A673 (cell line): ENCODE data around the gene LIX1L. TPM values are rescaled to one million over a fixed set of nuclear protein-coding genes. Genes with fewer than 3 reads are reported as not detected.

Experiments
- BruUV-seq: library from RNA; stranded (reverse); fragments of 400-500 nt; replicated peaks from 2 replicates; lab custom pipeline; 2021; lab: Mats Ljungman, UMichigan
- CTCF ChIA-PET: fragments of 300-600 bp; sonication (Branson Sonifier 250); formaldehyde crosslinking; loops from one replicate; lab custom pipeline; 2022; ENCODE audit warnings: antibody characterized with exemption; lab: Charles Lee
- POLR2A ChIA-PET: fragments of 300-600 bp; sonication (Branson Sonifier 250); formaldehyde crosslinking; loops from one replicate; lab custom pipeline; 2022; ENCODE audit warnings: antibody characterized with exemption; ENCODE audit not compliant: low non-redundant PET; lab: Charles Lee
- DNase-seq: peaks from one replicate; pipeline ENCODE4 v3.0.0-alpha.2; 2015; ENCODE audit warnings: low spot score
- H3K27ac ChIP-seq: fragments of 200-600 bp; sonication (generic); 2 replicates; pipeline ENCODE4 v1.5.1; 2016; ENCODE audit warnings: mixed run types, low read depth, mild to moderate bottlenecking, mixed read lengths, antibody characterized with exemption, low read length; ENCODE audit not compliant: poor library complexity, severe bottlenecking
- H3K27me3 ChIP-seq: fragments of 200-600 bp; sonication (generic); replicated peaks from 2 replicates; pipeline ENCODE4 v1.6.1; 2017; ENCODE audit warnings: mixed run types, low read depth, mild to moderate bottlenecking, mixed read lengths, antibody characterized with exemption, low read length; ENCODE audit not compliant: insufficient read depth, poor library complexity
- H3K36me3 ChIP-seq: fragments of 200-600 bp; sonication (generic); 2 replicates; pipeline ENCODE4 v1.6.1; 2016; ENCODE audit warnings: mixed run types, mild to moderate bottlenecking, mixed read lengths, antibody characterized with exemption, low read length; ENCODE audit not compliant: insufficient read depth, poor library complexity, severe bottlenecking
- H3K4me1 ChIP-seq: fragments of 200-600 bp; sonication (generic); 2 replicates; pipeline ENCODE4 v1.6.1; 2017; ENCODE audit warnings: mixed run types, mild to moderate bottlenecking, mixed read lengths, antibody characterized with exemption, low read length; ENCODE audit not compliant: insufficient read depth, poor library complexity, severe bottlenecking
- H3K4me3 ChIP-seq: fragments of 200-600 bp; sonication (generic); 2 replicates; pipeline ENCODE4 v1.5.1; 2016; ENCODE audit warnings: low read depth, mixed run types, mild to moderate bottlenecking, mixed read lengths, low read length; ENCODE audit not compliant: poor library complexity, severe bottlenecking
- H3K9me3 ChIP-seq: fragments of 200-600 bp; sonication (generic); 2 replicates; pipeline ENCODE4 v1.6.1; 2016; ENCODE audit warnings: mixed run types, low read depth, mild to moderate bottlenecking, mixed read lengths, antibody characterized with exemption, low read length; ENCODE audit not compliant: poor library complexity, severe bottlenecking
- CTCF ChIP-seq: fragments of 300-800, 200-600 bp; sonication (generic); conservative IDR thresholded peaks from 2 replicates; pipeline ENCODE4 v1.5.1; 2017; ENCODE audit warnings: low read depth, mild to moderate bottlenecking, antibody characterized with exemption, low read length, moderate library complexity, mixed read lengths
- EZH2 ChIP-seq: fragments of 200-600 bp; sonication (generic); IDR thresholded peaks from 2 replicates; pipeline ENCODE4 v1.6.1; 2017; ENCODE audit warnings: borderline replicate concordance, low read depth, mild to moderate bottlenecking, mixed read lengths, antibody characterized with exemption, low read length; ENCODE audit not compliant: poor library complexity, severe bottlenecking
- intact Hi-C: fragments of 100-400 bp; cut with micrococcal nuclease; formaldehyde crosslinking; loops from one replicate; pipeline ENCODE4 v1.10.0; 2022; ENCODE audit not compliant: unreplicated experiment
- total RNA-seq: library from RNA; stranded (reverse); gene quantifications from 2 replicates; pipeline ENCODE4 v1.2.3, GENCODE V29; 2021

The LIX1L gene
- total RNA-seq, 1 experiment from 2014 or later: 40.1 TPM

GRCh38 chr1:145996433-145997015 is 38.7 kb upstream of the LIX1L start, which contains the start of gene TXNIP:
TXNIP (minus strand) TSS chr1:145996579; CDS start chr1:145996266, 313 bp downstream.
- no peaks in the 10 kb centered on the region for H3K9me3 ChIP-seq
- peak within 1 kb of the TSS; percentile 67 for H3K4me3 ChIP-seq
- BruUV-seq: no TSS peak
- ChIA-PET POLR2A (interaction anchor here (0.6 kb wide), 1 partner anchor 9 kb away, joined by 3 read pairs; no protein-coding TSS in a partner anchor), CTCF (interaction anchor here (0.6 to 1.0 kb wide), 2 partner anchors 17 to 224 kb away, joined by 3 to 6 read pairs; no protein-coding TSS in a partner anchor)
- H3K27me3 ChIP-seq: no peaks in the 10 kb centered on the region
- DNase-seq: peak; percentile 98
- H3K4me1 ChIP-seq: peaks cover 35% of the 10 kb centered on the region
- peak within 1 kb of the TSS; percentile 72 for H3K27ac ChIP-seq
- intact Hi-C loops: loop anchor here (5.0 kb wide), 1 partner anchor 139 kb away; the partner anchor contains the start of gene PIAS3
- TF ChIP-seq EZH2 (no peak), CTCF (no peak)
- H3K36me3 ChIP-seq: peaks cover 41% of the 10 kb centered on the region

GRCh38 chr1:145995964-145996432 is 38.2 kb upstream of the LIX1L start:
- peaks cover 35% of the 10 kb centered on the region for H3K4me1 ChIP-seq
- intact Hi-C loops: loop anchor here (5.0 kb wide), 1 partner anchor 139 kb away; the partner anchor contains the start of gene PIAS3
- TF ChIP-seq EZH2: no peak
- no peak for TF ChIP-seq CTCF
- CTCF ChIA-PET: interaction anchor here (0.6 to 1.0 kb wide), 2 partner anchors 17 to 224 kb away, joined by 3 to 6 read pairs; no protein-coding TSS in a partner anchor
- no peaks in the 10 kb centered on the region for H3K27me3 ChIP-seq
- BruUV-seq: no TSS peak
- no peaks in the 10 kb centered on the region for H3K9me3 ChIP-seq
- no peak for DNase-seq
- H3K36me3 ChIP-seq: peaks cover 42% of the 10 kb centered on the region
- POLR2A ChIA-PET: interaction anchor here (0.6 kb wide), 1 partner anchor 9 kb away, joined by 3 read pairs; no protein-coding TSS in a partner anchor
- H3K4me3 ChIP-seq: peak overlapping the region; percentile 67
- H3K27ac ChIP-seq: peak overlapping the region; percentile 72

- H3K27ac ChIP-seq: peak overlapping the region; percentile 72
Observed at GRCh38 chr1:145995148-145995881, 37.5 kb upstream of the LIX1L start.

More at GRCh38 chr1:145995148-145995881, 37.5 kb upstream of the LIX1L start:
- no peak for DNase-seq
- POLR2A ChIA-PET: no interaction called here
- peaks cover 35% of the 10 kb centered on the region for H3K4me1 ChIP-seq
- H3K4me3 ChIP-seq: peak overlapping the region; percentile 67
- H3K36me3 ChIP-seq: peaks cover 42% of the 10 kb centered on the region
- CTCF ChIA-PET: no interaction called here
- intact Hi-C loops: loop anchor here (5.0 kb wide), 1 partner anchor 138 kb away; the partner anchor contains the start of gene PIAS3
- no peaks in the 10 kb centered on the region for H3K9me3 ChIP-seq
- BruUV-seq: TSS peak; percentile 56
- no peaks in the 10 kb centered on the region for H3K27me3 ChIP-seq
- TF ChIP-seq EZH2: no peak
- TF ChIP-seq CTCF: no peak
